GM23338 (cell line): Measurements from ENCODE around the gene GNB1. TPM values are rescaled to one million over a fixed set of nuclear protein-coding genes. Genes with fewer than 3 reads are reported as not detected.
"Not testable (repeated sequence)": the region's sequence is repeated elsewhere in the genome, so short reads cannot be mapped to it uniquely, and the experiment has no call there.

Experiments used
- ATAC-seq: fragments of 200-7000 bp; cut with Tn5 transposase; 3 replicates; pipeline ENCODE4 v1.9.1; 2020
- DNase-seq: peaks from one replicate; pipeline ENCODE4 v3.0.0-alpha.2; 2015; ENCODE audit warnings: low spot score
- H2AFZ ChIP-seq: fragments of 200-600 bp; sonication (generic); 2 replicates; pipeline ENCODE4 v1.8.0; 2016; ENCODE audit warnings: antibody characterized with exemption, mild to moderate bottlenecking, moderate library complexity
- H3F3A ChIP-seq: fragments of 200-600 bp; sonication (generic); replicated peaks from 2 replicates; pipeline ENCODE4 v1.8.0; 2017; ENCODE audit warnings: antibody characterized with exemption, mixed run types, low read depth
- H3K27ac ChIP-seq: fragments of 200-600 bp; sonication (generic); 2 replicates; pipeline ENCODE4 v1.6.1; 2016; ENCODE audit warnings: low read depth
- H3K27me3 ChIP-seq: fragments of 200-600 bp; sonication (generic); 2 replicates; pipeline ENCODE4 v1.8.0; 2016; ENCODE audit warnings: mild to moderate bottlenecking, mixed run types, moderate library complexity; ENCODE audit not compliant: insufficient read depth
- H3K36me3 ChIP-seq: fragments of 200-600 bp; sonication (generic); 2 replicates; pipeline ENCODE4 v1.8.0; 2016; ENCODE audit warnings: mild to moderate bottlenecking; ENCODE audit not compliant: insufficient read depth
- H3K4me1 ChIP-seq: fragments of 200-600 bp; sonication (generic); 2 replicates; pipeline ENCODE4 v1.8.0; 2016; ENCODE audit warnings: mild to moderate bottlenecking, moderate library complexity; ENCODE audit not compliant: insufficient read depth
- H3K4me2 ChIP-seq: fragments of 200-600 bp; sonication (generic); 2 replicates; pipeline ENCODE4 v1.7.1; 2017; ENCODE audit warnings: mixed run types
- H3K4me3 ChIP-seq: fragments of 200-600 bp; sonication (generic); 2 replicates; pipeline ENCODE4 v1.6.1; 2016; ENCODE audit warnings: mixed run types
- H3K79me2 ChIP-seq: fragments of 200-600 bp; sonication (generic); replicated peaks from 2 replicates; pipeline ENCODE4 v1.8.0; 2017; ENCODE audit warnings: mild to moderate bottlenecking; ENCODE audit not compliant: insufficient read depth
- H3K9me2 ChIP-seq: fragments of 200-600 bp; sonication (generic); 2 replicates; pipeline ENCODE4 v1.8.0; 2017; ENCODE audit not compliant: insufficient read depth
- H4K20me1 ChIP-seq: fragments of 200-600 bp; sonication (generic); replicated peaks from 2 replicates; pipeline ENCODE4 v1.8.0; 2017; ENCODE audit warnings: mild to moderate bottlenecking; ENCODE audit not compliant: insufficient read depth
- H3K27ac Mint-ChIP-seq: 2 replicates; pipeline ENCODE4 v1.8.0; 2020; ENCODE audit warnings: inconsistent platforms, mild to moderate bottlenecking, moderate library complexity, mixed read lengths
- H3K27me3 Mint-ChIP-seq: 3 replicates; pipeline ENCODE4 v1.8.0; 2022; ENCODE audit warnings: low read depth, mild to moderate bottlenecking, moderate library complexity, mixed read lengths, inconsistent platforms; ENCODE audit not compliant: insufficient read depth, poor library complexity
- H3K36me3 Mint-ChIP-seq: 3 replicates; pipeline ENCODE4 v1.8.0; 2021; ENCODE audit warnings: low read depth, mild to moderate bottlenecking, inconsistent platforms, moderate library complexity, mixed read lengths
- H3K4me1 Mint-ChIP-seq: 3 replicates; pipeline ENCODE4 v1.8.0; 2020; ENCODE audit warnings: mild to moderate bottlenecking, inconsistent platforms, mixed read lengths
- H3K4me3 Mint-ChIP-seq: 3 replicates; pipeline ENCODE4 v1.8.0; 2021; ENCODE audit warnings: moderate library complexity, mild to moderate bottlenecking, inconsistent platforms, mixed read lengths
- H3K9me3 Mint-ChIP-seq: 3 replicates; pipeline ENCODE4 v1.8.0; 2020; ENCODE audit warnings: moderate library complexity, mild to moderate bottlenecking, inconsistent platforms, mixed read lengths
- polyA plus RNA-seq: library from polyadenylated mRNA; unstranded; fragments of >200 nt; fragmentation: Nextera tagmentation; extraction: Ambion mirVana; gene quantifications from 2 replicates; pipeline ENCODE4 v1.2.1, GENCODE V29; 2016
- total RNA-seq: library from RNA; depleted of rRNA; stranded (reverse); fragments of >200 nt; shearing (Covaris generic); gene quantifications from 2 replicates; pipeline ENCODE4 v1.2.3, GENCODE V29; 2014; rRNA removed

The GNB1 gene
- total and polyA plus RNA-seq, 2 experiments from 2014 or later = 65.4 to 138 TPM

GRCh38 chr1:1737675-1738590 is 153.0 kb downstream of the GNB1 start:
- not testable (repeated sequence) for H3K9me3 Mint-ChIP-seq, DNase-seq

More at GRCh38 chr1:1737675-1738590, 153.0 kb downstream of the GNB1 start:
- not testable (repeated sequence) for H3K27me3 Mint-ChIP-seq, H3K27ac Mint-ChIP-seq, H3K9me2 ChIP-seq, H3K79me2 ChIP-seq, H3K4me3 Mint-ChIP-seq, H3K4me1 Mint-ChIP-seq, H3F3A ChIP-seq, H3K4me3 ChIP-seq, H3K4me2 ChIP-seq, H3K4me1 ChIP-seq, ATAC-seq, H2AFZ ChIP-seq, H4K20me1 ChIP-seq, H3K27me3 ChIP-seq, H3K27ac ChIP-seq, H3K36me3 ChIP-seq
- H3K36me3 Mint-ChIP-seq = peaks cover 19% of the 10 kb centered on the region

Other genes starting within 250 kb of the GNB1 start
- gene CDK11B, start 232.1 kb downstream of the GNB1 start, total RNA-seq = 19.8 and 22.4 TPM in 2 replicates
- 76.7 and 82.1 TPM in 2 replicates for gene CDK11B, start 232.1 kb downstream of the GNB1 start, polyA plus RNA-seq
- 53.4 and 63.0 TPM in 2 replicates for gene SLC35E2B, start 198.3 kb downstream of the GNB1 start, total RNA-seq
- 16.8 and 17.6 TPM in 2 replicates for gene SLC35E2B, start 198.3 kb downstream of the GNB1 start, polyA plus RNA-seq
- gene CDK11A, start 166.7 kb downstream of the GNB1 start, total RNA-seq = 19.6 and 22.8 TPM in 2 replicates
- 72.6 and 76.1 TPM in 2 replicates for gene CDK11A, start 166.7 kb downstream of the GNB1 start, polyA plus RNA-seq
- 62.8 and 73.2 TPM in 2 replicates for gene NADK, start 112.6 kb downstream of the GNB1 start, total RNA-seq
- gene NADK, start 112.6 kb downstream of the GNB1 start, polyA plus RNA-seq = 45.3 and 47.2 TPM in 2 replicates
- gene CALML6, start 24.2 kb upstream of the GNB1 start, total RNA-seq = 0.82 and 0.87 TPM in 2 replicates
- 0.42 TPM in 1 of 2 replicates, not detected in the other for gene CALML6, start 24.2 kb upstream of the GNB1 start, polyA plus RNA-seq
- 13.4 and 19.5 TPM in 2 replicates for gene TMEM52, start 28.2 kb upstream of the GNB1 start, total RNA-seq
- 22.0 and 25.0 TPM in 2 replicates for gene TMEM52, start 28.2 kb upstream of the GNB1 start, polyA plus RNA-seq
- gene CFAP74, start 112.7 kb upstream of the GNB1 start, total RNA-seq = 0.16 TPM in 1 of 2 replicates, not detected in the other
- gene CFAP74, start 112.7 kb upstream of the GNB1 start, polyA plus RNA-seq = 0.21 and 0.24 TPM in 2 replicates
- gene GABRD, start 128.3 kb upstream of the GNB1 start, total RNA-seq = 2.8 and 5.1 TPM in 2 replicates
- 1.7 and 2.1 TPM in 2 replicates for gene GABRD, start 128.3 kb upstream of the GNB1 start, polyA plus RNA-seq
- gene PRKCZ, start 159.3 kb upstream of the GNB1 start, total RNA-seq = 36.9 and 42.3 TPM in 2 replicates
- 22.5 and 26.2 TPM in 2 replicates for gene PRKCZ, start 159.3 kb upstream of the GNB1 start, polyA plus RNA-seq